Dedifferentiated amniotic fluid mesenchymal stem cell (primary cell): ENCODE measurements around the gene GFOD1.

Experiments used
- DNase-seq: peaks from one replicate; pipeline ENCODE4 v3.0.0-alpha.2; 2016; ENCODE audit errors: extremely low spot score

Gene GFOD1

GRCh38 chr6:13319891-13320564 lies 167.4 kb downstream of the GFOD1 start:
- DNase-seq: no peak

- DNase-seq: no peak
Observed at GRCh38 chr6:13318821-13319220, 168.6 kb downstream of the GFOD1 start.

- DNase-seq: no peak
Observed at GRCh38 chr6:13315896-13316295, 171.5 kb downstream of the GFOD1 start.

- DNase-seq: no peak
Observed at GRCh38 chr6:13314806-13315205, 172.6 kb downstream of the GFOD1 start.

GRCh38 chr6:13311155-13311554 lies 176.2 kb downstream of the GFOD1 start:
- DNase-seq: no peak

- DNase-seq: no peak
Observed at GRCh38 chr6:13308332-13308731, 179.1 kb downstream of the GFOD1 start.
